GM18507 (cell line): ENCODE results near the gene IFNA17.
"Not testable (repeated sequence)": the region's sequence is repeated elsewhere in the genome, so short reads cannot be mapped to it uniquely, and the experiment has no call there.

Experiments
- DNase-seq: peaks from one replicate; pipeline ENCODE4 v3.0.0; 2011; ENCODE audit warnings: low read depth; ENCODE audit not compliant: insufficient read length; ENCODE audit errors: extremely low spot score
- FAIRE-seq: peaks from 2 replicates; lab custom pipeline; 2011; peaks lifted over from hg19 to GRCh38; lab: Jason Lieb, UNC

Gene IFNA17

DNA sequence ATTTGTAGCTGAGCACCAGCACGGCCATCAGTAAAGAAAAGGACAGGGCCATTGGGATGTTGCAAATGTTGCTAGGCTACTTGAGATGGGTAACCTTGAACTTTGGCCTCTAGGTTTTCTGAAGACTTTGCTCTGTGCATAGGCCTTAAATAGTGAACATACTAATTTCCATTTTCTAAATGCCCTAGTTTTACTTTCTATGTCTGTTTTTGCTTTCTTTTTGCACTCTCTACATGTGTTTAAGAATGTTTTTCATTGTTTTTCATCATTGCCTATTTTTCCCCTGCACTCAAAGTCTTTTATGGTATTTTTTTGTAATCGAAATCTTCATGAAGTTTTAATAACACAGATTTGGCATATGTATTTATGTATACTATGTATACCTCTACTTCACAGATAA, at the start of gene IFNA17:
TSS of gene IFNA17 (minus strand) at position 101 of the 400 bp plus-strand sequence. CDS start at position 52, 49 bp downstream.
- DNase-seq (no peak), FAIRE-seq (no peak)

DNA sequence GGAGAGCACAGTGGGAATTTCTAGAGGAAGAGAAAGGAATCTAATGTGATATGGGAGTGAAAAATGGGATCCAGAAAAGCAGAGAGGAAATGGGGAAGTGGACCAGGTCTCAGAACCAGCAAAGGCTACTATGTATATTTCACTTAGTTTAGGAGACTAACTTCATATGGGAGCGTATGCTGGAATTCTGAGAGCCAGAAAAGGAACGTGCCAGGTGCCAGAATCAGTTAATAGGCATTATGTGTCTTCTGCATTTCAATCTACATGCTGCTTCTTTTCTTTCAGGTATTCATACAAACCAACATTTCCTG, 40.3 kb upstream of the IFNA17 start:
- FAIRE-seq (peak; percentile 44), DNase-seq (no peak)

DNA sequence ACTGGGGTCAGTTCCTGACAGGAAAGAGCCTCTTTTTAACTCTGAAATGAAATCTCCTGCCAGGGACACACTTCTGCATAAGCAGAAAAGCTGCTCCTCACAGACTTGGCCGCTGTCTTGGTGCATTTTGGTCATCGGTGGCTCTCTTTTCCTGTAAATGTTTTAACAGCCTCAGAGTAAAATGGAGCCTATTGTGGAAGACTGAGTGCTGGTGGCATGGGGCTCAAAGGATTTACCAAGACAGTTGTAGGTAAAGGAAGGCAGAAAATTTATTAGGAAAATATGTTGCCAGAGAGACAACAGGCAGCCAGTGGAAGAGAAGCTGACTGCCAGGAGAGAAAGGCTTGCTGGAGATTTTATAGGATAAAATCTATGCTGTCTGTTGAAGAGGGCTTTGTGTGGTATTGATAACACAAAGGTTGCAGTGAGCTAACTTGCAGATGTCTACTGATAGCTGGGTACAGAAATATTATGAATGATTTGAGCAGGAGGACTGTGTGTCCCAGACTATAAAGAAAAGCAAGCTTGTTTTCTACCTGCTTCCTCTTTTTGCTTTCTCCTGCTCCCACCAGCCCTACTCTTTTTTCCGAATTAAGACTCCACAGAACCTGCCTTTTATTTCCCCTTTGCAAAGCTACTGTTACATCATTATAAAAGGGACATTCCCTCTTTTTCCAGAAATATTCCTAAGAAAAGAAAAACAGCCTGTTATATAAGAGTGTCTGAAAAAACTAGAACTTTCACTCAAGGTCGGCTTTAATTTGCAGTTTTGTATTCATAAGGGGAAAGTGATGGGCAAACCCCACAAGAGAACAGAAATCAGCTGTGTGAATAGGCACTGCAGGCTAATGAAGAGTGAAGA, 39.7 kb upstream of the IFNA17 start:
- DNase-seq = no peak
- FAIRE-seq = peak; percentile 75

DNA sequence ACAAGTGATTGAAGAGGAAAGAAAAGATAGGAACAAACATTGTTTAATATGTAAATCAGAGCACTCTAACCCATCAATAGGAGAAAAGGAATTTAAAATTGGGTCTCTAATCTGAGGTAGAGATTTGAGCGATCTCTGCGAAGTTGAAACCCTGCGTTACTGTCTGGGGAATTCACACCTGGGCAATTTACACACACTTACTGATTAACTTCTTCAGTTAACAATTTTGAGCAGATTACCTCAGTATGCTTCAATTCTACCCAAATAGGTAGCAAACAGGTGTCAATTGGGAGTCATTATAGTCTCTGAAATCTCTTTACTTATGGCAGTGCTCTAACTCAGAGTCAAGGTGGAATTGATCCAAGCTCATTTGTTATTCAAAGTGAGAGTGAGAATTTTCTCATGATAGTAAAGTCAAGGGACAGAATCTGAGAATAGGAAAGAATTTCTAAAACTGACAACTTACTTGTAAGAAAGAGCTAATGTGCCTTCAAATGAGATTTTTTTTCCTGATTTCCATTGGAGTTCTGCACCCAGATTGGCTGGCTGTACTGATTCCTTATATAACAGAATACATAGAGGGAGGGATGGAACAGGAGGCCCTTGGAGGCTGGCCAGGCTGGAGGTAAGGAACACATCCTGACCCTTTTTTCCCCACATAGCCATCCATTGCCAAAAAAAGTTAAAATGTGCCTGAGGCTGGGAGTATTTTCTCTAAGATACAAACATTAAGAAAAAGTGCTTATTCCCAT, 38.9 kb upstream of the IFNA17 start:
- DNase-seq (no peak), FAIRE-seq (peak; percentile 93)

DNA sequence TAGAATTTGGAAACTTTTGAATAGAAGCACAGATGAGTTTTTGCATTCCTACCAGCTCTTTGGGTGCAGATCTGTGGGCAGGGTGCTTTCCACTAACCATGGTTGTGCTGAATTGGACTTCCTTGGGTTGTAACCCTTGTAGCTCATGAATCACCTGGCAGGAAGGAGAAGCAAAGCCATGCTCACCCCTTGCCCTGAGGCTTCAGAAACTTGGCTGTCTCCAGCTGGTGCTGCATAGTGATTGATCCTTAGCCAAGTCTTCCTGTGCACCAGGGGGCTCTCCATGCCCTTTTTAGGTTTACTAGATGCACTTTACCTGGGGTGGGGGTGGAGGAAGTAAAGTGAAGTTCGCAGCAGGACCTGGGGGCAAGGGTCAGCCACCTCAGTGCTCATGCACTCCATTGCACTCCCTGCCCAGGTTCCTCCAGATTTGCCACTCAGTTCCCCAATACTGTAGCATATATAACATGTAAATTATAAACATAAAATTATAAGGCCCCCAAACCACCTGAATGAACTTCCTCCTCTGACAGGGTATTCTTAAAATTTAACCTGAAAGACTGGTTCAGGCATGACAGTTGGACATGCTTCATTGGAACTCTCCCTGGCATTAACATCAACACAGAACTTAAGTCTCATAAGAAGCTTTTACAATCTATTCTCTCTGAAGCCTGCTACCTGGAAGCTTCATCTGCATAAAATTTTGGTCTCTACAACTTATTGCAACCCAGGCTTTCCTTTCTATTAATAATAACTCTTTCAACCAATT, 37.6 kb upstream of the IFNA17 start:
- DNase-seq (no peak), FAIRE-seq (peak; percentile 71)

DNA sequence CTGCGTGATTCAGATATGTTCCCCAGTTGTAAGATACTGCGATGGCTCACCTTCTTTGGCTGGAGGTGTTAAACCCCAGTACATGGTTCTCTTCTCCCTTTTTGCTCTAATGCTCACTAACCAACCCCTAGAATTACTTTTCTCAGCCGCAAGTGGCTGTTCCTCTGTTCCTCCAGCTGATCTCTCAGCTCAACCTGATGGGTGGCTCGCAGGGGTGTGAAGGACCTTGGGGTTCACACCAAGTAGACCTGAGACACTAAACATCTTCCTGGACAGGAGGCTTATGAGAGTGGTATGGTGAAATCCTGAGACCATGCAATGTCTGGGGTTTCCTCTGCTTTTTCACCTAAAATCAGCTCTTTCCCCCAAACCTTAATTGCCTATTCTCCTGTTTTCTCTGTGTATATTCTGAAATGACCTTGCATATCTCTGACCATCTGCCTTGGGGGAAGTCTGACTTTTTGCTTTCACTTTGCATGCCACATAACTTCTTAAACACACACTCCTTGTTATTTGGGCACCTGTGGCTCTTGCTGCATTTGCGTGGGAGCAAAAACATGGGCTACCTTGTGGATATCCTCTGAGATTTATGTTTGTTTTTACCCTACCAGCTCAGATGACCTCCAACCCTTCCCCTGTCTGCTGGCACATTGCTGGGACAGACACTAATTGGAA, 27.7 kb upstream of the IFNA17 start:
- DNase-seq = no peak
- peak; percentile 84 for FAIRE-seq

DNA sequence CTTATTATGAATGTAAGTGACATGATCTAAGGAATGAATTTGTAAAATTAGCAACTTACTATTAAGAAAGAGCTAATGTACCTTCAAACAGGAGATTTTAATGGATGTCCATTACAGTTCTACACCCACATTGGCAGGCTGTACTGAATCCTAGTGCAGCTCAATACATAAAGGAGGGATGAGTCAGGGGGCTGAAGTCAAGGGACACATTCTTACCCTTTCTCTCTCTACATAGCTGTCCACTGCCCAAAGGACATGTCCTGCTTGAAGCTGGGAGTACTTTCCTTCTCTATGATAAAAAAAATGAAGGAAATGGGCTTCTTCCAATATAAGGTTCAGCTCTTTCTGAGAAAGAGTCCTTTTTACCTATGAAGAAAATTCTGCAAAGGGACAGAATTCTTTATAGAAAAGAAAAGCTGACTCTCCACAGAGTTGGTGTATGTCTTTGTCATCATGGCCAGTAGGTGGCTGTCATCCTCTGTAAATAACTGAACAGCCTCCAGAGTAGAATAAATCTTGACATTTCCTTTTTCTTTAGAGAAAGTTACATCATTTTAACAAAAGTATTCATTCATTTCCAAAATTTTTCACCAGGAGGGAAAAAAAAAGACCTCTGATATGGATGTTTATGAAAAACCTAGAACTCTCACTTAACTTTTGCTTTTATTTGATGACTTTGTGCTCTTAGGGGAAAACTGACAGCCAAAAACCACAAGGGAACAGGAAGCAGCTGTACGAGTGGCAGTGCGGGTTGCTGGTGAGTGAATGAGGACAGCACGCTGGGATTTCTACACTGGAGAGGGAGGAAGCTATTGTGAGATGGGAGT, 24.9 kb upstream of the IFNA17 start:
- DNase-seq (no peak), FAIRE-seq (peak; percentile 84)

DNA sequence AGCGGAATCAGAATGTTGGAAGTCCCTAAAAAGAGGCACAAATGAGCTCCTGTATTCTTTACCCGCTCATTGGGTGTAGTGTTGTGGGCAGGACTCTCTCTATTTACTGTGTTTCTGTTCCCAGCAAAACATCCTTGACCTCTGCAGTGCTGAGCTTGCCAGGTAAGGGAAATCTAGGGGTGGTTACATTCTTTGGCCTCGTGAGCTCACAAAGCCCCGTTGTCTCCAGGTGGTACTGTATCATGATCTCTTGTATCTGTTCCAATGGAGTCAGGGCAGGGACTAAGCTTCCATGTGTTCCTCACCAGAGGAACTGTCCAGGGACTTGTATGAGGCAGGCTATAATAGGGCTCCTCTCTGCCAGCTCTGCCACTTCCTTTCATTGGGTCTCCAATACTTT, 23.6 kb upstream of the IFNA17 start:
- FAIRE-seq = no peak
- no peak for DNase-seq

DNA sequence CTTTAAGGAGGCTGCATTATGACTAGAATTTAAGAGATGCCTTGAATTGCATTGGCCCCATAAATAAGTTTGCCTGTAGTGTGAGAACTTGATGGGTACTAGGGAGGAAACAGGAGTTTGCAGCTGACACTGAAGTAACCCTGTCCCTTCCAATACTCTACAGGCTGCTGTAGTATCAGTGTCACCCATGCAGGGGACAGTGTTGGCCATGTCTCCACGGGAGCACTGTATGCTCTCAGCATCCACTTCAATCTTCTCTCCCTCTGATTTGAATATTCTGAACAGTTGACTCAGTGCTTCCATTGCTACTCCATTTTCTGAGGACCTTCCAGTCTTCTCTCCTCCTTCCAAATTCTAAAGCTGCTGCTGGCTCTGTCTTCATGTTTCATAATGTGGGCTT, 23.2 kb upstream of the IFNA17 start:
- FAIRE-seq = no peak
- DNase-seq = no peak

DNA sequence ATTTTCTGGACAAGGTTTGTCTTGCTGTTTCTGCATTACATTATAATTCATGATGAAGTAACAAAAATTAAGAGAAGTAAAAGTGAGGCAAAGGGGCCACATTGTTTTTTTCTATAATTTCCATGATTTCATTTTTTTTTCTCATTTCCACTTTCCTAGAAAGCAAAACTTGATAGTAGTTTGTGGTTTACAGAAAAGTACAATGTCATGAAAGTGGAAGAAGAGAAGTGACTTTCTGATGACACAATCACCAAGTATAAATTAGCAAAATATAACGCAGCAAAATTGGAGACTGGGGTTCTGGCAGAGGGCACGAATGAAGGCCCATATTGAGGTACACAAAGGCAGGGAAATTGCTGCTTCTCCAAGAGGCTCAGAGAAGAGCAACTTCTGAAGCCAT, 16.8 kb upstream of the IFNA17 start:
- peak; percentile 72 for FAIRE-seq

DNA sequence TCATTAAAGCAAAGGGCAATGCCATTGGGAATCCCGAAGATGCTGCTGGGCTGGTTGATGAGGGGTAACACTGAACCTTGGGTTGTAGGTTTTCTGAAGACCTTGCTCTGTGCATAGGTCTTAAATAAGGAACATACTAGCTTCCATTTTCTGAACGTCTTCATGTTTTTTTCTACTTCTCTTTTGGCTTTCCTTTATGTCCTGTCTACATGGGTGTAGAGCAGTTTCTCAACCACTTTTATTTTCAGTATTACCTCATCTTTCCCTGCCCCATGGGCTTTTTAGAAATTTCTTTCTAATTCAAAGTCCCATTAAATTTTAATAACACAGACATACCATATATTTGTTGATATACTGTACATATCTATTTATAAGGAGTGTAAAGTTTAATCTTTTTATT, 11.9 kb upstream of the IFNA17 start, which contains the start of gene IFNA14:
TSS of gene IFNA14 (minus strand) at position 95 of the 400 bp plus-strand sequence. CDS start at position 25, 70 bp downstream.
- DNase-seq = no peak
- peak; percentile 26 for FAIRE-seq

More for the DNA sequence above, 16.8 kb upstream of the IFNA17 start:
- no peak for DNase-seq

DNA sequence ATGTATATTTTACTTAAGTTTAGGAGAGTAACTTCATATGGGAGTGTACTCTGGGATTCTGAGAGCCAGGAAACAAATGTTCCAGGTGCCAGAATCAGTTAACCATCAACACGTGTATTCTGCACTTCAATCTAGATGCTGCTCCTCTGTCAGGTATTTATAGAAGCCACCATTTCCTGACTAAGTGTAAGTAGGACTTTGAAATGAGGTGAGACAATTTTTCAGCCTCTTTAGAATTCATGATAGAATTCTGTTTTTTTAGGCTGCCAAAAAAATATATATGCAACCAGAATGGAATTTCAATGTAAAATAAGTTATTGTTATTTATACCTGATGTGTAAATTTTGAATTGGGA, 8.3 kb upstream of the IFNA17 start:
- not testable (repeated sequence) for DNase-seq, FAIRE-seq

DNA sequence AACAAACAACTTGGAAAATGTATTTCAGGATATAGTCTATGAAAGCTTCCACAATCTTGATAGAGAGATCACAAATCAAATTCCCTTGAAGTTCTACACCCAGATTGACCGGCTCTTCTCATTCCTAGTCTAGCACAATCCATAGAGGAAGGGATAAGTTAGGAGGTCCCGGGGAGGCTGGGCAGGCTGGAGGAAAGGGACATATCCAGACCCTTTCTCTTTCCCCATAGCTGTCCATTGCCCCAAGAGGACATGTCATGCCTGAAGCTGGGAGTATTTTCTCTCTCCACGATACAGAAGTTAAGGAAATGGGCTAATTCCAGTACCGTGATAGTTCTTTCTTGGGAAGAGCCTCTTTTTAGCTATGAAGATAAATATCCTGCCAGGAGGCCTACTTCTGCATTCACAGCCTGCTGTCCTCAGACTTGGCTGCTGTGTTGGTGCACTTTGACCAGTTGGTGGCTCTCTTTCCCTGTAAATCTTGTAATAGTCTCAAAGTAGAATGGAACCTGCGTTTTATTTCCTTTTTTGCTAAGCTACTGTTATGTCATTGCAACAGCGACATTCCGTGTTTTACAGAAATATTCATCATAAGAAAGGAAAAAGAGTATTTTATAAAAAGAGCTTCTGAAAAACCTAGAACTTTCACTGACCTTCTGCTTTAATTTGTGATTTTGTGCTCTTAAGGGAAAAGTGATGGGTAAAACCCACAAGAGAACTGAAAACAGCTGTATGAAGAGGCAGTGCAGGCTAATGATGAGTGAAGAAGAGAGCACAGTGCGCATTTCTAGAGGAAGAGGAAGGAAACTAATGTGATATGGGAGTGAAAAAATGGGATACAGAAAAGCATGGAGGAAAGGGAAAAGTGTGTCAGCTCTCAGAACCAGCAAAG, 7.7 kb upstream of the IFNA17 start:
- peak; percentile 86 for FAIRE-seq
- DNase-seq = not testable (repeated sequence)

DNA sequence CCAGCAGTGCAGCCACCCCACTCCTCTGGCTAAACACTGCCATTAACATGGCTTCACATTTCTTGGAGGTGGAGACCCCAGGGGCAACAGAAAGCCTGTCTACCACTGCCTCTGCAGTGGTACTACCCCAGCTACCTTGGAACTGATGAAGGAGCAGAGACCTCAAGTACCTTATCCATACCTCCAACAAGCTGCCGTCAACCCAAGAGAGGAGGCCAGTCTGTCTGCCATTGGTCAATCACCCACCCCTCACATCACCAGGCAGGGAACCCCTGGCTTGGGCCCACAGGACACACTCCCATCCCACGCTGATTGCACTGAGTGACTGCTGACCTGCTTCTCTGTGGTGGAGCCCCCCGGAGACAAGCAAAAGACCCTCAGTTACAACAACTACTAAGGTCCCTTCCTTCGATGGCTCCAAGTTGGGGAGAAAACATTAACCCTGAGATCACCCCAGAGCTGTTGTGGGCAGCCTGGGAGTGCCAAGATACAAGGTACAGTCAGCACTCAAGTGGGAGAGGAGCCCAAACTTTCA, 6.2 kb upstream of the IFNA17 start:
- FAIRE-seq (no peak), DNase-seq (no peak)

DNA sequence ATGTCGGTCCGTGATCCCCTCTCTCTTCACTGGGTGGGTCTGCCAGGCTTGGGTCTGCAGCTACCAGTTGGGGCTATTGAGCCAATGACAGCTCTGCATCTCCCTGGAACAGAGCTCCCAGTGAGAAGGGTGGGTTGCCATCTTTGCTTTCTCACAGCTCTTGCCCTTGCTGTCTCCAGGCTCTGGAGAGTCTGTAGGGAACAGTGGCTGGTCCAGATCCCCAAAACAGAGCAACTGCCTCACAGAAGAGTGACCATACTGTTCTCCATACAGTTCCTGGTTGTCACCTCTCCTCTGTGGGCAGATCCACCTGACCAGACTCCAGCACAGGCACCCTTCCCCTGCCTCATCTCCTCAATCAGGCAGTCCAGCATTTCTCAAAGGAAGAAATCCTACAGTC, 5.2 kb upstream of the IFNA17 start:
- FAIRE-seq (no peak), DNase-seq (no peak)

DNA sequence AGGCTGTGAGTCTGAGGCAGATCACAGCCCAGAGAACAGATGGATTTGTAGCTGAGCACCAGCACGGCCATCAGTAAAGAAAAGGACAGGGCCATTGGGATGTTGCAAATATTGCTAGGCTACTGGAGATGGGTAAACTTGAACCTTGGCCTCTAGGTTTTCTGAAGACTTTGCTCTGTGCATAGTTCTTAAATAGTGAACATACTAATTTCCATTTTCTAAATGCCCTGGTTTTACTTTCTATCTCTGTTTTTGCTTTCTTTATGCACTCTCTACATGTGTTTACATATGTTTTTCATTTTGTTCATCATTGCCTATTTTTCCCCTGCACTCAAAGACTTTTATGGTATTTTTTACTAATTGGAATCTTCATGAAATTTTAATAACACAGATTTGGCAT, 10.8 kb downstream of the IFNA17 start, which contains the start of gene IFNA16:
TSS of gene IFNA16 (minus strand) at position 101 of the 400 bp plus-strand sequence. CDS start at position 95, 6 bp downstream.
- FAIRE-seq, DNase-seq: not testable (repeated sequence)
